ENCODE measurements around the gene PLA2G5. TPM values are rescaled to one million over a fixed set of nuclear protein-coding genes. Genes with fewer than 3 reads are reported as not detected.

PLA2G5 gene
- total RNA-seq, 4 donors from 2014 or later = 2.9 to 5.5 (median 4.0) TPM

Other genes starting within 250 kb of the PLA2G5 start
- 1 to 10 TPM; 3.9 to 7.3 (median 5.9) TPM for gene OTUD3, start 187.8 kb upstream of the PLA2G5 start, total RNA-seq
- gene PLA2G2E, start 146.6 kb upstream of the PLA2G5 start, total RNA-seq = not detected
- gene PLA2G2A, start 90.6 kb upstream of the PLA2G5 start, total RNA-seq = 1,000 to 10,000 TPM in 2 of 4 donors, 100 to 1,000 TPM in 2; 214 to 1,021 (median 701) TPM
- under 1 TPM in 1 of 4 donors, not detected in 3; 0.17 TPM for gene PLA2G2D, start 49.3 kb downstream of the PLA2G5 start, total RNA-seq
- not detected for gene PLA2G2F, start 69.1 kb downstream of the PLA2G5 start, total RNA-seq
- gene UBXN10, start 115.9 kb downstream of the PLA2G5 start, total RNA-seq = under 1 TPM; 0.16 to 0.68 (median 0.52) TPM
- gene PLA2G2C, start 116.3 kb downstream of the PLA2G5 start, total RNA-seq = not detected
- gene VWA5B1, start 220.7 kb downstream of the PLA2G5 start, total RNA-seq = not detected